ENCODE results near the gene RASL11B. TPM values are rescaled to one million over a fixed set of nuclear protein-coding genes. Genes with fewer than 3 reads are reported as not detected.

RASL11B gene
- total and polyA plus RNA-seq, 2 of the 13 experiments (the other 11 are each of a cell fraction or from before 2014, with no cell fraction given), result 0.07 to 0.20 TPM

DNA sequence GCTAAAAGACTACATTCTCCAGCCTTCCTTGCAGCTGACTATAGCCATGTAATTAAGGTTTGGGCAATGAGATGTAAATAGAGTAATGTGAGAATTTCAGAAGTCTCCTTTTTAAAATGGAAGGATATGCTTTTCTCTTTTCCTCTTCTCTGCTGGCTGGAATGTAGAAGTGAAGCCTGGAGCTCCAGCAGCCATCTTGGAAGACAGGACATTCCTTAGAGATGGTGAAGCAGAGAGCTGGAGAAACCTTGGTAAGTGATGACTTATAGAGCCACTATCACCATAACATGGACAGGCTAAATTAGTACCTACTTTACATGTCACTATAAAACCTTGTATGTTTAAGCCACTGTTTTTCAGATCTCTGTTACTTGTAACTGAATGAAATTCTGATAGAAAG, 48.0 kb downstream of the RASL11B start:
- TF ChIP-seq GPN1 (CRISPR knock-in tag; IDR thresholded peaks at IDR 0.05; ENCODE audit: borderline replicate concordance) (no peak), ZNF292 (CRISPR knock-in tag; IDR thresholded peaks at IDR 0.05; ENCODE audit: borderline replicate concordance, low read depth) (no peak)
- no peak overlapping the region for H3K4me3 ChIP-seq (replicated peaks in 1 of 3; ENCODE audit: insufficient read depth in 1 of 3, low read depth in 2 of 3, low read length in 3 of 3)
- POLR2A ChIA-PET, result no interaction called here
- H3K4me1 ChIP-seq (ENCODE audit: insufficient read depth, low read length), result peaks cover 22% of the 10 kb centered on the region
- DNase-seq (ENCODE audit: low spot score), result no peak
- no peak overlapping the region for H3K27ac ChIP-seq (ENCODE audit: extremely low read length, insufficient read depth, low read length)
- in situ Hi-C loops (cut with HindIII; ENCODE audit: extremely low pct_ligation_motif_present, low pct_unique_long_range_greater_than_20kb), result no loop called here
- no peak overlapping the region for H3K4me2 ChIP-seq (ENCODE audit: low read depth, low read length)
- no peaks in the 10 kb centered on the region for H3K27me3 ChIP-seq (ENCODE audit: control insufficient read depth in 1 of 2, insufficient read depth in 2 of 2, low read length in 2 of 2)
- no peaks in the 10 kb centered on the region; a peak in 1 of 5 replicates for H3K36me3 ChIP-seq (replicated peaks in 1 of 2; ENCODE audit: control insufficient read depth in 1 of 2, insufficient read depth in 2 of 2, low read length in 2 of 2)
- H2AFZ ChIP-seq (ENCODE audit: low read length), result no peak overlapping the region
- CTCF ChIA-PET (ENCODE audit: low intra/inter-chr PET ratio, low total read pairs), result no interaction called here
- H3K79me2 ChIP-seq (ENCODE audit: insufficient read depth, low read length), result no peaks in the 10 kb centered on the region
- no peak for FAIRE-seq
- no peak for ATAC-seq
- BruUV-seq (replicated peaks), result no TSS peak
- no peaks in the 10 kb centered on the region for H3K9me3 ChIP-seq (ENCODE audit: low read length)
- H3K9ac ChIP-seq (ENCODE audit: insufficient read depth, low read depth, low read length), result no peak overlapping the region
- H4K20me1 ChIP-seq (ENCODE audit: insufficient read depth, low read length), result no peaks in the 10 kb centered on the region
- intact Hi-C loops (cut with micrococcal nuclease; ENCODE audit: unreplicated experiment), result no loop called here

DNA sequence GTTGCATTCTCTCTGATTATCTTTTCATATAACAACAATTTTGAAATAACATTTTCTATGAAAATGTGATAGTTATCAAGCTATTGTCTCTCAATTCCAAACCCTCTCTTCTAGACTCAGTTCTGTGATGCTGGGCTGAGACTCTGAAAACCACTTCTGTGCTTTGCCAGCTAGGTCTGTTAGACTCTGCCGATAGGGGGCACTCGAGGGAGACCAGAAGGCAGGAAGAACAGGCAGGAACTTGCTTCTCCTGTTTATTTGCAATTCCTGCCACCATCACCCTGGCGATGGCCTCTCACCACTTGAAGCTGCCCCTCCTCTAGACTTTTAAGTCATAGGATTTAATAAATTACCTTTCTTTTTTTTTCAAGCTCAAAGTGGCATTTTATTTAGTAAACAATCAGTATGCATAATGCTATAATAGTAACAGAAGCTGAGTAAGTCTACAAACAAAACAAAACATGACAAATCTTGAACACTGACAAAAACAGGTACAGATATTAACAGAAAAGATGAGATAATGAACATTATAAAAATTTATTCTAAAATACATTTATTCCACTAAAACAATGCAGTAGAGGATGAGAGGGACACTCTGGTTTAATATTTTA, 49.7 kb downstream of the RASL11B start:
- Histone ChIP-seq H3K9me3 (ENCODE audit: low read length) (no peaks in the 10 kb centered on the region), H3K27me3 (ENCODE audit: control insufficient read depth in 1 of 2, insufficient read depth in 2 of 2, low read length in 2 of 2) (no peaks in the 10 kb centered on the region), H4K20me1 (ENCODE audit: insufficient read depth, low read length) (no peaks in the 10 kb centered on the region), H3K4me3 (replicated peaks in 1 of 3; ENCODE audit: insufficient read depth in 1 of 3, low read depth in 2 of 3, low read length in 3 of 3) (no peak overlapping the region), H3K36me3 (replicated peaks in 1 of 2; ENCODE audit: control insufficient read depth in 1 of 2, insufficient read depth in 2 of 2, low read length in 2 of 2) (no peaks in the 10 kb centered on the region; a peak in 1 of 5 replicates), H3K9ac (ENCODE audit: insufficient read depth, low read depth, low read length) (no peak overlapping the region), H3K4me1 (ENCODE audit: insufficient read depth, low read length) (peaks cover 33% of the 10 kb centered on the region), H3K27ac (ENCODE audit: extremely low read length, insufficient read depth, low read length) (no peak overlapping the region), H3K79me2 (ENCODE audit: insufficient read depth, low read length) (no peaks in the 10 kb centered on the region), H3K4me2 (ENCODE audit: low read depth, low read length) (no peak overlapping the region), H2AFZ (ENCODE audit: low read length) (no peak overlapping the region)
- peak; percentile 18 for FAIRE-seq
- ChIA-PET POLR2A (interaction anchor here (0.8 to 1.2 kb wide), 2 partner anchors 73 to 200 kb away, joined by 3 to 6 read pairs; no protein-coding TSS in a partner anchor), CTCF (ENCODE audit: low intra/inter-chr PET ratio, low total read pairs) (interaction anchor here (1.4 kb wide), 1 partner anchor 72 kb away, joined by 4 read pairs; no protein-coding TSS in a partner anchor)
- WGBS (ENCODE audit: low lambda C conversion rate), result 9% methylated on average over 3 of the region's 3 CpGs
- peak; percentile 75 for DNase-seq (ENCODE audit: low spot score)
- intact Hi-C loops (cut with micrococcal nuclease; ENCODE audit: unreplicated experiment), result loop anchor here (2.0 kb wide), 1 partner anchor 71 kb away; no protein-coding TSS in a partner anchor
- peak; percentile 82 for ATAC-seq
- in situ Hi-C loops (cut with HindIII; ENCODE audit: extremely low pct_ligation_motif_present, low pct_unique_long_range_greater_than_20kb), result no loop called here
- no TSS peak for BruUV-seq (replicated peaks)
- TF ChIP-seq ZMYM4 (CRISPR knock-in tag; IDR thresholded peaks at IDR 0.05) (peak; percentile 64), ZNF644 (CRISPR knock-in tag; IDR thresholded peaks at IDR 0.05; ENCODE audit: low read depth) (peak; percentile 78), PRPF4 (IDR thresholded peaks at IDR 0.05; ENCODE audit: low read depth, low read length, poor library complexity, severe bottlenecking) (no peak), IKZF4 (CRISPR knock-in tag; IDR thresholded peaks at IDR 0.05; ENCODE audit: borderline replicate concordance, low read depth, not compliant biosample characterization) (no peak), ZFP36L1 (CRISPR knock-in tag; IDR thresholded peaks at IDR 0.05) (no peak), SMAD1 (CRISPR knock-in tag; IDR thresholded peaks at IDR 0.05; ENCODE audit: borderline replicate concordance, low read depth) (no peak), RAD51 (IDR thresholded peaks at IDR 0.05; ENCODE audit: borderline replicate concordance) (no peak), ZFP1 (CRISPR knock-in tag; IDR thresholded peaks at IDR 0.05) (no peak), POGZ (CRISPR knock-in tag; IDR thresholded peaks at IDR 0.05) (0 out of 2 replicates have a peak, but pooled peaks have one; percentile 29), SMC3 (IDR thresholded peaks at IDR 0.05; ENCODE audit: low read length) (peak; percentile 47; the same call in 1 of the 2 replicates), ZNF780A (CRISPR knock-in tag; IDR thresholded peaks at IDR 0.05) (no peak), ZNF569 (CRISPR knock-in tag; IDR thresholded peaks at IDR 0.05; ENCODE audit: borderline replicate concordance) (no peak), TOE1 (CRISPR knock-in tag; IDR thresholded peaks at IDR 0.05) (no peak)
- TF ChIP-seq, protein P1, sequence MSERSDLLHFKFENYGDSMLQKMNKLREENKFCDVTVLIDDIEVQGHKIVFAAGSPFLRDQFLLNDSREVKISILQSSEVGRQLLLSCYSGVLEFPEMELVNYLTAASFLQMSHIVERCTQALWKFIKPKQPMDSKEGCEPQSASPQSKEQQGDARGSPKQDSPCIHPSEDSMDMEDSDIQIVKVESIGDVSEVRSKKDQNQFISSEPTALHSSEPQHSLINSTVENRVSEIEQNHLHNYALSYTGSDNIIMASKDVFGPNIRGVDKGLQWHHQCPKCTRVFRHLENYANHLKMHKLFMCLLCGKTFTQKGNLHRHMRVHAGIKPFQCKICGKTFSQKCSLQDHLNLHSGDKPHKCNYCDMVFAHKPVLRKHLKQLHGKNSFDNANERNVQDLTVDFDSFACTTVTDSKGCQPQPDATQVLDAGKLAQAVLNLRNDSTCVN (CRISPR knock-in tag; IDR thresholded peaks at IDR 0.05; ENCODE audit: borderline replicate concordance), result no peak
- TF ChIP-seq, protein P2, sequence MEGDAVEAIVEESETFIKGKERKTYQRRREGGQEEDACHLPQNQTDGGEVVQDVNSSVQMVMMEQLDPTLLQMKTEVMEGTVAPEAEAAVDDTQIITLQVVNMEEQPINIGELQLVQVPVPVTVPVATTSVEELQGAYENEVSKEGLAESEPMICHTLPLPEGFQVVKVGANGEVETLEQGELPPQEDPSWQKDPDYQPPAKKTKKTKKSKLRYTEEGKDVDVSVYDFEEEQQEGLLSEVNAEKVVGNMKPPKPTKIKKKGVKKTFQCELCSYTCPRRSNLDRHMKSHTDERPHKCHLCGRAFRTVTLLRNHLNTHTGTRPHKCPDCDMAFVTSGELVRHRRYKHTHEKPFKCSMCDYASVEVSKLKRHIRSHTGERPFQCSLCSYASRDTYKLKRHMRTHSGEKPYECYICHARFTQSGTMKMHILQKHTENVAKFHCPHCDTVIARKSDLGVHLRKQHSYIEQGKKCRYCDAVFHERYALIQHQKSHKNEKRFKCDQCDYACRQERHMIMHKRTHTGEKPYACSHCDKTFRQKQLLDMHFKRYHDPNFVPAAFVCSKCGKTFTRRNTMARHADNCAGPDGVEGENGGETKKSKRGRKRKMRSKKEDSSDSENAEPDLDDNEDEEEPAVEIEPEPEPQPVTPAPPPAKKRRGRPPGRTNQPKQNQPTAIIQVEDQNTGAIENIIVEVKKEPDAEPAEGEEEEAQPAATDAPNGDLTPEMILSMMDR (CRISPR knock-in tag; IDR thresholded peaks at IDR 0.05), result peak; percentile 73

Measured in HepG2 (cell line).